Measurements from ENCODE around the gene CAMK2A. TPM values are rescaled to one million over a fixed set of nuclear protein-coding genes. Genes with fewer than 3 reads are reported as not detected.

Gene CAMK2A
- total and polyA plus RNA-seq, 2 donors (not counting 3 experiments of a cell fraction or from before 2014, with no cell fraction given): not detected

GRCh38 chr5:150239099-150239793 is 50.3 kb downstream of the CAMK2A start:
- dilution Hi-C loops (cut with MboI; ENCODE audit: extremely low pct_ligation_motif_present, low sequenced_read_pairs) (no loop called here), intact Hi-C loops (cut with micrococcal nuclease) (no loop called here)
- Histone ChIP-seq H3K9me1 (replicated peaks; ENCODE audit: control insufficient read depth, extremely low read depth, insufficient read depth, low read length) (peaks cover 2% of the 10 kb centered on the region), H3K9me3 (replicated peaks; ENCODE audit: control insufficient read depth, insufficient read depth, low read length) (no peaks in the 10 kb centered on the region), H3K27me3 (ENCODE audit: control insufficient read depth in 2 of 2, insufficient read depth in 2 of 2, low read length in 2 of 2) (peaks cover 0 to 5% of the 10 kb centered on the region in 2 experiments), H4K20me1 (replicated peaks; ENCODE audit: control insufficient read depth, extremely low read depth, insufficient read depth, low read length) (no peaks in the 10 kb centered on the region), H3K9ac (replicated peaks; ENCODE audit: extremely low read depth, insufficient read depth, low read length) (no peak overlapping the region), H3K4me3 (replicated peaks in 1 of 3; ENCODE audit: insufficient read depth in 1 of 3, low read depth in 1 of 3, low read length in 3 of 3) (no peak overlapping the region), H3K36me3 (ENCODE audit: control insufficient read depth in 2 of 2, extremely low read depth in 1 of 2, insufficient read depth in 2 of 2, low read length in 2 of 2) (no peaks in the 10 kb centered on the region), H2AFZ (ENCODE audit: low read depth, low read length) (no peak overlapping the region), H3K4me2 (ENCODE audit: insufficient read depth, low read length) (no peak overlapping the region), H3K27ac (ENCODE audit: insufficient read depth, low read depth, low read length) (no peak overlapping the region), H3K4me1 (ENCODE audit: control insufficient read depth, extremely low read depth, insufficient read depth, low read length) (no peaks in the 10 kb centered on the region), H3K79me2 (ENCODE audit: control insufficient read depth, insufficient read depth, low read length) (no peaks in the 10 kb centered on the region)
- ChIA-PET CTCF (no interaction called here), POLR2A (no interaction called here)
- DNase-seq (ENCODE audit: low read depth, low spot score): no peak
- no peak for FAIRE-seq
- no TSS peak for BruUV-seq (replicated peaks)
- TF ChIP-seq JUN (IDR thresholded peaks at IDR 0.05; ENCODE audit: borderline replicate concordance, insufficient read depth, insufficient read length, low read depth) (no peak), POLR2AphosphoS5 (IDR thresholded peaks at IDR 0.05; ENCODE audit: insufficient read depth, low read depth, low read length) (no peak), MYC (IDR thresholded peaks at IDR 0.05; ENCODE audit: low read depth, low read length) (no peak), FOS (IDR thresholded peaks at IDR 0.05; ENCODE audit: borderline replicate concordance, insufficient read depth, low read length) (no peak), CTCF (IDR thresholded peaks at IDR 0.05; ENCODE audit: extremely low read depth in 1 of 2, insufficient read depth in 1 of 2, low read depth in 1 of 2, low read length in 2 of 2) (no peak), EZH2 (IDR thresholded peaks at IDR 0.05; ENCODE audit: borderline replicate concordance, low read depth, low read length, severe bottlenecking) (no peak), POLR2A (IDR thresholded peaks at IDR 0.05; ENCODE audit: low read depth, low read length) (no peak), GATA2 (IDR thresholded peaks at IDR 0.05; ENCODE audit: insufficient read depth, insufficient read length, low read depth, low read length) (no peak)
- TF ChIP-seq, protein P1, sequence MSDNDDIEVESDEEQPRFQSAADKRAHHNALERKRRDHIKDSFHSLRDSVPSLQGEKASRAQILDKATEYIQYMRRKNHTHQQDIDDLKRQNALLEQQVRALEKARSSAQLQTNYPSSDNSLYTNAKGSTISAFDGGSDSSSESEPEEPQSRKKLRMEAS (IDR thresholded peaks at IDR 0.05; ENCODE audit: insufficient read depth, insufficient read length): no peak

Measured in endothelial cell of umbilical vein (primary cell).